Activated gamma-delta T cell treated with Interleukin-2 at 50 U/mL for 16 hours (primary cell): ENCODE data around the gene TSPAN12.

Experiments
- DNase-seq: peaks from one replicate; pipeline ENCODE4 v3.0.0-alpha.2; 2020

Gene TSPAN12

DNA sequence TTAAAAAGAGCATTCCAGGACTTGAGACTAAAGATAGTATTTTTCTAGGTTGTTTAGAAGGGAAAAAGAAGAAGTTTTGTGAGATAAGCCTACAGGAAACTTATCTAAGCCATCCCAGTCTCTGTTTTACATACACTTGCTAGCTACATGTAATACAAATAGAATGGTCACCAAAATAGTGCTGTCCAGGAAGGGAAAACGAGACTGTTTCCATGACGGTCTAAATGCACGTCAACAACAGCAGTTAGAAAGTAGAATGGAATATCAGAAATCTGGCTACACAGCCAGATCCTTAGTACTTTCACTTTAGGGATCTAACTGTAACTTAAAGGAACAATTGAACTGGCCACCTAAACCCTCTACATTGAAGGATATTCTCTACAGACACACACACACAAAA lies 117.6 kb downstream of the TSPAN12 start:
- DNase-seq = no peak

DNA sequence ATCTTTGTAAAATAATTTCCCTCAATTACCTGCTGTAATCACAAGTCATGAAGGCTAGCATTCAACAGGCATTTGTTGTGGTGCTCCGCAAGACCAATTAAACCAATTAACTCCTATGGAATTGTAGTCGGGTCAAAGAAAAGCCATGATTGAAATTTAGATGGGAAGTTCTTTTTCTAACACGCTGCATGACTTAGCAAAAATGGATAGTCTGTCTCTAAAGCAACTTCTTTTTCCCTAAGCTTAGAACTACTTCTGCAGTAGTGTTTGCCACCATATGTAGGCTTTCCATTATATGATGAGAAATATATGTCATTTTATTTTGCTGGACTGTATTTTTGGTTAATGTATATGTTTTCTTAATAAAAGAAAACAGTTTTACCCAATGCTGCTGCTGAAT lies 119.1 kb downstream of the TSPAN12 start:
- DNase-seq = no peak
